PC-3 (cell line): Measurements from ENCODE around the gene RACK1. TPM values are rescaled to one million over a fixed set of nuclear protein-coding genes. Genes with fewer than 3 reads are reported as not detected.

Experiments used
- ATAC-seq: fragments of 200-7000 bp; cut with Tn5 transposase; 2 replicates; pipeline ENCODE4 v1.9.1; 2020; ENCODE audit warnings: mild to moderate bottlenecking, moderate library complexity
- BruUV-seq: library from RNA; stranded (reverse); fragments of 400-500 nt; replicated peaks from 2 replicates; lab custom pipeline; 2021; lab: Mats Ljungman, UMichigan
- CTCF ChIA-PET: fragments of 300-600 bp; sonication (Branson Sonifier 250); formaldehyde crosslinking; loops from one replicate; lab custom pipeline; 2022; ENCODE audit warnings: antibody characterized with exemption; lab: Charles Lee
- POLR2A ChIA-PET: fragments of 300-600 bp; sonication (Branson Sonifier 250); formaldehyde crosslinking; loops from one replicate; lab custom pipeline; 2022; ENCODE audit warnings: antibody characterized with exemption; ENCODE audit not compliant: unreplicated experiment; lab: Charles Lee
- DNase-seq: peaks from one replicate; pipeline ENCODE4 v3.0.0-alpha.2; 2015
- H2AFZ ChIP-seq: fragments of 300-600 bp; sonication (generic); 2 replicates; pipeline ENCODE4 v1.6.0; 2016; ENCODE audit warnings: antibody characterized with exemption, low read length
- H3F3A ChIP-seq: fragments of 300-600 bp; sonication (generic); one replicate; pipeline ENCODE4 v1.6.0; 2017; ENCODE audit warnings: antibody characterized with exemption, low read length, control low read depth, mild to moderate bottlenecking; ENCODE audit not compliant: unreplicated experiment
- H3K27ac ChIP-seq: fragments of 300-600 bp; sonication (generic); 2 replicates; pipeline ENCODE4 v1.5.1; 2016; ENCODE audit warnings: mild to moderate bottlenecking, low read length
- H3K27me3 ChIP-seq: fragments of 300-600 bp; sonication (generic); 2 replicates; pipeline ENCODE4 v1.6.1; 2016; ENCODE audit warnings: low read length, mixed read lengths
- H3K36me3 ChIP-seq: fragments of 300-600 bp; sonication (generic); 2 replicates; pipeline ENCODE4 v1.6.1; 2016; ENCODE audit warnings: low read depth, mixed run types, low read length, mixed read lengths
- H3K4me1 ChIP-seq: fragments of 300-600 bp; sonication (generic); 2 replicates; pipeline ENCODE4 v1.5.1; 2016; ENCODE audit warnings: low read length; ENCODE audit not compliant: insufficient read depth
- H3K4me2 ChIP-seq: fragments of 300-600 bp; sonication (generic); 2 replicates; pipeline ENCODE4 v1.6.0; 2016; ENCODE audit warnings: low read length
- H3K4me3 ChIP-seq: fragments of 300-600 bp; sonication (generic); 2 replicates; pipeline ENCODE4 v1.5.1; 2016; ENCODE audit warnings: mild to moderate bottlenecking, low read length, mixed read lengths
- H3K79me2 ChIP-seq: fragments of 300-600 bp; sonication (generic); 2 replicates; pipeline ENCODE4 v1.6.1; 2017; ENCODE audit warnings: low read length, mixed read lengths
- H3K9ac ChIP-seq: fragments of 300-600 bp; sonication (generic); 2 replicates; pipeline ENCODE4 v1.6.0; 2016; ENCODE audit warnings: mild to moderate bottlenecking, low read length
- H3K9me2 ChIP-seq: fragments of 300-600 bp; sonication (generic); replicated peaks from 2 replicates; pipeline ENCODE4 v1.6.1; 2016; ENCODE audit warnings: mixed run types, low read length, mixed read lengths
- H3K9me3 ChIP-seq: fragments of 300-600 bp; sonication (generic); 2 replicates; pipeline ENCODE4 v1.6.1; 2016; ENCODE audit warnings: low read length, mixed read lengths
- H4K20me1 ChIP-seq: fragments of 300-600 bp; sonication (generic); 2 replicates; pipeline ENCODE4 v1.6.1; 2016; ENCODE audit warnings: low read length, mixed read lengths
- CTCF ChIP-seq: fragments of 300-600 bp; sonication (generic); conservative IDR thresholded peaks from 2 replicates; pipeline ENCODE4 v1.5.1; 2017; ENCODE audit warnings: antibody characterized with exemption, low read depth, mild to moderate bottlenecking, low read length
- EZH2 ChIP-seq: fragments of 300-600 bp; sonication (generic); IDR thresholded peaks from one replicate; pipeline ENCODE4 v1.6.1; 2017; ENCODE audit warnings: antibody characterized with exemption, mild to moderate bottlenecking, low read length; ENCODE audit not compliant: unreplicated experiment
- EZH2phosphoT487 ChIP-seq: fragments of 300-600 bp; sonication (generic); IDR thresholded peaks from 2 replicates; pipeline ENCODE4 v1.6.1; 2018; ENCODE audit warnings: mild to moderate bottlenecking, antibody characterized with exemption, low read length, borderline replicate concordance
- intact Hi-C: fragments of 100-400 bp; cut with micrococcal nuclease; formaldehyde crosslinking; loops from 2 replicates; pipeline ENCODE4 v1.9.0; 2023
- total RNA-seq: library from RNA; depleted of rRNA; stranded (reverse); fragments of >200 nt; gene quantifications from 2 replicates; pipeline ENCODE4 v1.2.3, GENCODE V29; 2014

The RACK1 gene
- total RNA-seq, 1 experiment from 2014 or later = 3,047 TPM

GRCh38 chr5:181192337-181193046, 51.2 kb downstream of the RACK1 start:
- peak overlapping the region; percentile 89 for H3K4me3 ChIP-seq
- intact Hi-C loops = loop anchor here (1.0 kb wide), 1 partner anchor 10 kb away; no protein-coding TSS in a partner anchor
- H3K9me3 ChIP-seq = no peaks in the 10 kb centered on the region
- peak overlapping the region; percentile 96 for H3K4me2 ChIP-seq
- no peak for TF ChIP-seq EZH2
- no peak for TF ChIP-seq EZH2phosphoT487
- TF ChIP-seq CTCF = no peak
- peak overlapping the region; percentile 91 for H3K9ac ChIP-seq
- BruUV-seq = TSS peak; percentile 66
- H3K79me2 ChIP-seq = no peaks in the 10 kb centered on the region
- H4K20me1 ChIP-seq = no peaks in the 10 kb centered on the region
- CTCF ChIA-PET = interaction anchor here (0.6 to 1.0 kb wide), 2 partner anchors 31 to 391 kb away, joined by 3 to 4 read pairs; partner anchors contain the start of gene TRIM41
- no peaks in the 10 kb centered on the region for H3K27me3 ChIP-seq
- H3K36me3 ChIP-seq = no peaks in the 10 kb centered on the region
- ATAC-seq (peak; percentile 4; the same call in 1 of the 2 replicates), DNase-seq (peak; percentile 62)
- H3K27ac ChIP-seq = peak overlapping the region; percentile 64
- POLR2A ChIA-PET = interaction anchor here (0.5 to 1.1 kb wide), 6 partner anchors 12 to 419 kb away, joined by 3 read pairs; partner anchors contain the start of genes RACK1 and TRIM7
- peaks cover 6% of the 10 kb centered on the region for H3F3A ChIP-seq
- H2AFZ ChIP-seq = peak overlapping the region; percentile 87
- no peaks in the 10 kb centered on the region for H3K9me2 ChIP-seq
- peaks cover 13% of the 10 kb centered on the region for H3K4me1 ChIP-seq

GRCh38 chr5:181191526-181192336, 52.0 kb downstream of the RACK1 start:
- Histone ChIP-seq H3K9me3 (no peaks in the 10 kb centered on the region), H3K79me2 (no peaks in the 10 kb centered on the region), H3K4me1 (peaks cover 13% of the 10 kb centered on the region), H3K27ac (peak overlapping the region; percentile 64), H3K9ac (peak overlapping the region; percentile 91), H3K27me3 (no peaks in the 10 kb centered on the region), H2AFZ (peak overlapping the region; percentile 92), H4K20me1 (no peaks in the 10 kb centered on the region), H3K4me2 (peak overlapping the region; percentile 96), H3K36me3 (no peaks in the 10 kb centered on the region), H3K9me2 (no peaks in the 10 kb centered on the region), H3F3A (peaks cover 6% of the 10 kb centered on the region), H3K4me3 (peak overlapping the region; percentile 89)
- peak; percentile 96 for DNase-seq
- TF ChIP-seq EZH2phosphoT487 (no peak), CTCF (no peak), EZH2 (no peak)
- intact Hi-C loops = loop anchor here (1.0 kb wide), 3 partner anchors 11 to 31 kb away; no protein-coding TSS in a partner anchor
- peak; percentile 55 for ATAC-seq
- BruUV-seq = no TSS peak
- ChIA-PET POLR2A (interaction anchor here (0.5 to 1.1 kb wide), 4 partner anchors 13 to 55 kb away, joined by 3 to 6 read pairs (median 3); partner anchors contain the start of genes RACK1 and TRIM7), CTCF (interaction anchor here (0.6 to 1.0 kb wide), 2 partner anchors 32 to 390 kb away, joined by 3 to 4 read pairs; partner anchors contain the start of gene TRIM41)
